WTC11 (cell line): ENCODE results near the gene LIF.

Experiments used
- ATF1 ChIP-seq: sonication (generic); formaldehyde crosslinking; IDR thresholded peaks from 2 replicates; pipeline ENCODE4 v1.8.1; 2023; ENCODE audit warnings: mild to moderate bottlenecking, moderate library complexity, missing genetic modification reagents
- ATF6 ChIP-seq: sonication (generic); formaldehyde crosslinking; IDR thresholded peaks from 2 replicates; pipeline ENCODE4 v1.8.1; 2023; ENCODE audit warnings: mild to moderate bottlenecking, missing genetic modification reagents
- CTCF ChIP-seq: fragments of 200-600 bp; IDR thresholded peaks from 2 replicates; pipeline ENCODE4 v1.8.0; 2022; ENCODE audit warnings: antibody characterized with exemption
- E2F1 ChIP-seq: sonication (generic); formaldehyde crosslinking; IDR thresholded peaks from 2 replicates; pipeline ENCODE4 v1.8.0; 2022; ENCODE audit warnings: mild to moderate bottlenecking, missing genetic modification reagents
- FOXJ3 ChIP-seq: sonication (generic); formaldehyde crosslinking; IDR thresholded peaks from 2 replicates; pipeline ENCODE4 v1.9.0; 2021; ENCODE audit warnings: missing genetic modification reagents, mild to moderate bottlenecking, borderline replicate concordance
- HMGA2 ChIP-seq: fragments of 250-450 bp; sonication (Bioruptor Pico); IDR thresholded peaks from 2 replicates; pipeline ENCODE4 v1.4.0; 2021; ENCODE audit warnings: mild to moderate bottlenecking, moderate library complexity
- KAT7 ChIP-seq: sonication (generic); formaldehyde crosslinking; IDR thresholded peaks from 2 replicates; pipeline ENCODE4 v1.8.1; 2023; ENCODE audit warnings: missing genetic modification reagents, mild to moderate bottlenecking, borderline replicate concordance
- NFYB ChIP-seq: sonication (generic); formaldehyde crosslinking; conservative IDR thresholded peaks from 2 replicates; pipeline ENCODE4 v1.8.0; 2022; ENCODE audit warnings: low read depth, missing genetic modification reagents
- RELA ChIP-seq: sonication (generic); formaldehyde crosslinking; IDR thresholded peaks from 2 replicates; pipeline ENCODE4 v1.8.1; 2022; ENCODE audit warnings: missing genetic modification reagents, mild to moderate bottlenecking, borderline replicate concordance
- STAT6 ChIP-seq: sonication (generic); formaldehyde crosslinking; conservative IDR thresholded peaks from 2 replicates; pipeline ENCODE4 v1.8.1; 2023; ENCODE audit warnings: mild to moderate bottlenecking, low read depth, missing genetic modification reagents, moderate library complexity

GRCh38 chr22:30244641-30245040, 1.9 kb downstream of the LIF start:
- no peak for TF ChIP-seq NFYB (CRISPR knock-in tag)
- TF ChIP-seq E2F1 = no peak
- no peak for TF ChIP-seq CTCF
- TF ChIP-seq KAT7 (CRISPR knock-in tag) = no peak
- TF ChIP-seq RELA (CRISPR knock-in tag) = no peak
- TF ChIP-seq STAT6 (CRISPR knock-in tag) = no peak
- no peak for TF ChIP-seq ATF1 (CRISPR knock-in tag)
- no peak for TF ChIP-seq FOXJ3 (CRISPR knock-in tag)
- TF ChIP-seq HMGA2 (CRISPR knock-in tag) = no peak
- TF ChIP-seq ATF6 (CRISPR knock-in tag) = no peak
